Inflammatory macrophage treated with lipopolysaccharide for 1 hour (primary cell): ENCODE measurements around the gene WDR35.

Experiments
- DNase-seq, 2 donors: peaks; one replicate each; pipeline ENCODE4 v3.0.0-alpha.2; 2020 to 2022

WDR35 gene

GRCh38 chr2:20011276-20012031 lies 21.5 kb upstream of the WDR35 start:
- no peak for DNase-seq

- no peak for DNase-seq
These were observed 18.8 kb upstream of the WDR35 start for GRCh38 chr2:20008703-20009102.

- DNase-seq, result no peak
These were observed 16.1 kb upstream of the WDR35 start for GRCh38 chr2:20005891-20006470.

GRCh38 chr2:20005067-20005627 lies 15.2 kb upstream of the WDR35 start:
- no peak for DNase-seq

GRCh38 chr2:20001361-20001863 lies 11.5 kb upstream of the WDR35 start:
- no peak for DNase-seq

- no peak for DNase-seq
These were observed 3.8 kb upstream of the WDR35 start for GRCh38 chr2:19993731-19994130.

- DNase-seq, result no peak
These were observed 2.0 kb upstream of the WDR35 start for GRCh38 chr2:19991895-19992294.

GRCh38 chr2:19990416-19990728 lies 467 bp upstream of the WDR35 start:
- no peak for DNase-seq

- DNase-seq, result no peak
These were observed 601 bp downstream of the WDR35 start for GRCh38 chr2:19989342-19989666.

GRCh38 chr2:19988600-19988999 lies 1.3 kb downstream of the WDR35 start:
- no peak for DNase-seq

GRCh38 chr2:19987936-19988335 lies 2.0 kb downstream of the WDR35 start:
- peak in 1 of 2 donors; percentile 7 for DNase-seq

- no peak for DNase-seq
These were observed 7.6 kb downstream of the WDR35 start for GRCh38 chr2:19982268-19982667.

- no peak for DNase-seq
These were observed 10.0 kb downstream of the WDR35 start for GRCh38 chr2:19979932-19980331.

- no peak for DNase-seq
These were observed 16.4 kb downstream of the WDR35 start for GRCh38 chr2:19973466-19973865.

- peak; percentile 9 to 13 for DNase-seq
These were observed 18.2 kb downstream of the WDR35 start for GRCh38 chr2:19971691-19972090.

- peak; percentile 20 to 51 for DNase-seq
These were observed 26.5 kb downstream of the WDR35 start for GRCh38 chr2:19963386-19963785.

GRCh38 chr2:19955544-19956422 lies 34.1 kb downstream of the WDR35 start:
- DNase-seq, result peak; percentile 59 to 78

- no peak for DNase-seq
These were observed 40.8 kb downstream of the WDR35 start for GRCh38 chr2:19949071-19949470.

- no peak for DNase-seq
These were observed 42.5 kb downstream of the WDR35 start for GRCh38 chr2:19947184-19947940.

GRCh38 chr2:19944205-19944845 lies 45.6 kb downstream of the WDR35 start:
- no peak for DNase-seq

- no peak for DNase-seq
These were observed 46.7 kb downstream of the WDR35 start for GRCh38 chr2:19943189-19943588.

GRCh38 chr2:19942199-19942598 lies 47.7 kb downstream of the WDR35 start:
- DNase-seq, result no peak
